ENCODE results near the gene HASPIN. TPM values are rescaled to one million over a fixed set of nuclear protein-coding genes. Genes with fewer than 3 reads are reported as not detected.
"Not testable (repeated sequence)": the region's sequence is repeated elsewhere in the genome, so short reads cannot be mapped to it uniquely, and the experiment has no call there.

The HASPIN gene
- total and polyA plus RNA-seq, 11 donors, result 0.15 to 2.1 (median 0.32) TPM; not detected in 1

DNA sequence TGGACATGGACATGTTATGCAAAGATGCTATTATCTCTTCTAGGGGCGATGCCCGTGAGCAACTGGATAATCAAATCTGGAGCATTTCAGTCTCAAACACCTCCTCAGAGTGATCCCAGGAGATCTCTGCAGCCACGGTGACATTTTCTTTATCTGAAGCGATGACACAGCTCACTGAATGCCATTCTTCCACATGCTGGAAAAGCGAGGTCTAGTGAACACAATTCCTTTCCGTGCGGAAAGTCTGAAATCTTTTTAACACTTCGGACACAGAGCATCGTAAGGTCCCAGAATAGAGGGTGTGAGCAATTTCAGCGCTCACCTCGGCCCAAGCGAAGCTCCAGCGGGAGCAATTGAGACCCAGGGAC lies 531 bp upstream of the HASPIN start:
- Histone ChIP-seq H3K27ac (peak overlapping the region; percentile 52 to 91 (median 88)), H3K4me3 (peak overlapping the region; percentile 65 to 94 (median 78)), H3K36me3 (peaks cover 0 to 36% (median 22%) of the 10 kb centered on the region in 9 donors), H3K27me3 (no peaks in the 10 kb centered on the region), H3K4me1 (peaks cover 6 to 53% (median 19%) of the 10 kb centered on the region in 12 donors), H3K9me3 (no peaks in the 10 kb centered on the region)
- peak in 2 of 4 donors; percentile 14 to 15 for ATAC-seq
- intact Hi-C loops (cut with DNase I), result no loop called here
- 1 to 2% (median 1%) methylated on average over 11 to 13 of the region's 13 CpGs for WGBS, 4 donors
- TF ChIP-seq POLR2A (IDR thresholded peaks at IDR 0.05), result no peak
- TF ChIP-seq, protein P1, sequence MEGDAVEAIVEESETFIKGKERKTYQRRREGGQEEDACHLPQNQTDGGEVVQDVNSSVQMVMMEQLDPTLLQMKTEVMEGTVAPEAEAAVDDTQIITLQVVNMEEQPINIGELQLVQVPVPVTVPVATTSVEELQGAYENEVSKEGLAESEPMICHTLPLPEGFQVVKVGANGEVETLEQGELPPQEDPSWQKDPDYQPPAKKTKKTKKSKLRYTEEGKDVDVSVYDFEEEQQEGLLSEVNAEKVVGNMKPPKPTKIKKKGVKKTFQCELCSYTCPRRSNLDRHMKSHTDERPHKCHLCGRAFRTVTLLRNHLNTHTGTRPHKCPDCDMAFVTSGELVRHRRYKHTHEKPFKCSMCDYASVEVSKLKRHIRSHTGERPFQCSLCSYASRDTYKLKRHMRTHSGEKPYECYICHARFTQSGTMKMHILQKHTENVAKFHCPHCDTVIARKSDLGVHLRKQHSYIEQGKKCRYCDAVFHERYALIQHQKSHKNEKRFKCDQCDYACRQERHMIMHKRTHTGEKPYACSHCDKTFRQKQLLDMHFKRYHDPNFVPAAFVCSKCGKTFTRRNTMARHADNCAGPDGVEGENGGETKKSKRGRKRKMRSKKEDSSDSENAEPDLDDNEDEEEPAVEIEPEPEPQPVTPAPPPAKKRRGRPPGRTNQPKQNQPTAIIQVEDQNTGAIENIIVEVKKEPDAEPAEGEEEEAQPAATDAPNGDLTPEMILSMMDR (IDR thresholded peaks at IDR 0.05), result no peak
- no peak for DNase-seq

DNA sequence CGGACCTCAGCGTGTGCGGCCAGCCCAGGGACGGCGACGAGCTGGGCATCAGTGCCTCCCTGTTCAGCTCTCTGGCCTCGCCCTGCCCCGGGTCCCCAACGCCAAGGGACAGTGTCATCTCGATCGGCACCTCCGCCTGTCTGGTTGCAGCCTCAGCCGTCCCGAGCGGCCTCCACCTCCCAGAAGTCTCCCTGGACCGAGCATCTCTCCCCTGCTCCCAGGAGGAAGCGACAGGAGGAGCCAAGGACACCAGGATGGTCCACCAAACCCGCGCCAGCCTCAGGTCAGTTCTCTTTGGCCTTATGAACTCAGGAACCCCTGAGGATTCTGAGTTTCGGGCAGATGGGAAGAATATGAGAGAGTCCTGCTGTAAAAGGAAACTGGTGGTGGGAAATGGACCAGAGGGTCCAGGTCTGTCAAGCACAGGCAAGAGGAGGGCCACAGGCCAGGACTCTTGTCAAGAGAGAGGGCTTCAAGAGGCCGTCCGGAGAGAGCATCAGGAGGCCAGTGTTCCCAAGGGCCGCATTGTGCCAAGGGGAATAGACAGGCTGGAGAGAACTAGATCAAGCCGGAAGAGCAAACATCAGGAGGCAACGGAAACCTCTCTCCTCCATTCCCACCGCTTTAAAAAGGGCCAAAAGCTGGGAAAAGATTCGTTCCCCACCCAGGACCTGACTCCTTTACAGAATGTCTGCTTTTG lies 825 bp downstream of the HASPIN start:
- Histone ChIP-seq H3K9me3 (no peaks in the 10 kb centered on the region), H3K4me3 (peak overlapping the region; percentile 65 to 94 (median 78)), H3K36me3 (peaks cover 0 to 22% (median 9%) of the 10 kb centered on the region in 9 donors), H3K4me1 (peaks cover 6 to 44% (median 19%) of the 10 kb centered on the region in 12 donors), H3K27me3 (no peaks in the 10 kb centered on the region), H3K27ac (peak overlapping the region in 2 of 12 donors; percentile 87 to 88)
- intact Hi-C loops (cut with DNase I), result loop anchor here in 1 of 10 donors (2.0 kb wide), 1 partner anchor 56 kb away; the partner anchor contains the start of genes EMC6 and TAX1BP3
- TF ChIP-seq, protein P1 (IDR thresholded peaks at IDR 0.05), result no peak
- TF ChIP-seq POLR2A (IDR thresholded peaks at IDR 0.05), result no peak
- no peak for DNase-seq
- WGBS, 4 donors, result 14 to 30% (median 18%) methylated on average over 14 to 27 of the region's 27 CpGs
- ATAC-seq, result peak in 1 of 4 donors; percentile 3

DNA sequence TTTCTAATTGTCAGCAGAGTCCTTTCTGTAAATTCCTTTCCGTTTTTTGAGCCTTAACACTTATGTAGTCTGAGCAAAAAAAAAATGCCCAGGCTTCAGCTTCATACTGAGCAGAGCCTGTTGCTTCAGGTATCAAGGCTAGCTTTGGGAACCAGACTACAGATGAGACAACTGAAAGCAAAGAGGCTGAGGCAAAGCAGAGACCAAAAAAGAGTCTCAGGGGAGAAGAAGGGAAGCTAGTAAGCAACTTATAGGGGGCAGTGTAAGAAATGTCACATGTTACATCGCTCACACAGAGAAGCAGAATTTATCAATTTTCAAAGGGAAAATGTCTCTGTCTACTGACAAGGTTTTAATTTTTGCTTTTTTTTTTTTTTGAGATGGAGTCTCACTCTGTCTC lies 3.3 kb downstream of the HASPIN start:
- H3K9me3 ChIP-seq, result no peaks in the 10 kb centered on the region
- H3K4me3 ChIP-seq, result no peak overlapping the region
- H3K27ac ChIP-seq, result no peak overlapping the region
- intact Hi-C loops (cut with DNase I), result no loop called here
- H3K4me1 ChIP-seq, result peaks cover 6 to 21% (median 15%) of the 10 kb centered on the region in 12 donors
- H3K36me3 ChIP-seq, result no peaks in the 10 kb centered on the region
- no peak for TF ChIP-seq POLR2A (IDR thresholded peaks at IDR 0.05)
- ATAC-seq (no peak), DNase-seq (no peak)
- no peaks in the 10 kb centered on the region for H3K27me3 ChIP-seq
- WGBS, 4 donors, result 35 to 76% (median 63%) methylated on average over 2 of the region's 2 CpGs

DNA sequence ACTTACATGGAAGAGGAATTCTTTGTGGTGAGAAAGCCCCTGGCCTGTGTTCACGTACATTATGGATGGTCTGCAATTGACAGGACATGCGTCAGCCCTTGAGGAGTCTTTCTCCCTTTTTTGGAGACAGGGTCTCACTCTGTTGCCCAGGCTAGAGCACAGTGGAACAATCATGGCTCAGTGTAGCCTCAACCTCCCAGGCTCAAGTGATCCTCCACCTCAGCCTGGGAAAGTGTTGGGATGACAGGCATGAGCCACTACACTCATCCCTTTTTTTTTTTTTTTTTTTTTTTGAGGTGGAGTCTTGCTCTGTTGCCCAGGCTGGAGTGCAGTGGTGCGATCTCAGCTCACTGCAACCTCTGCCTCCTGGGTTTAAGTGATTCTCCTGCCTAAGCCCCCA lies 4.4 kb downstream of the HASPIN start:
- not testable (repeated sequence) for H3K27ac ChIP-seq

DNA sequence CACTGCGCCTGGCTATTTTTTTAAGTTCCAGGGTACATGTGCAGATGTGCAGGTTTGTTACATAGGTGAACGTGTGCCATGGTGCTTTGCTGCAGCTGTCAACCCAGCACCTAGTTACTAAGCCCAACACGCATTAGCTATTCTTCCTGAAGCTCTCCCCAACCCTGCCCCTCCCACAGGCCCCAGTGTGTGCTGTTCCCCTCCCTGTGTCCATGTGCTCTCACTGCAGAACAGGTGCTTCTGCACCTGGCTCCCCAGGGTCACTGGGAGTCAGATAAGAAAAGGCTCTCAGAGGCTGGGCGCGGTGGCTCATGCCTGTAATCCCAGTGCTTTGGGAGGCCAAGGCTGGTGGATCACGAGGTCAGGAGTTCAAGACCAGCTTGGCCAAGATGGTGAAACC lies 6.2 kb downstream of the HASPIN start:
- Histone ChIP-seq H3K27me3 (no peaks in the 10 kb centered on the region), H3K27ac (no peak overlapping the region), H3K36me3 (no peaks in the 10 kb centered on the region), H3K4me3 (no peak overlapping the region), H3K4me1 (peaks cover 0 to 5% (median 0%) of the 10 kb centered on the region in 12 donors), H3K9me3 (no peaks in the 10 kb centered on the region)
- DNase-seq (no peak), ATAC-seq (no peak)
- intact Hi-C loops (cut with DNase I), result loop anchor here in 8 of 10 donors (10.0 kb wide), 6 partner anchors 85 to 345 kb away; partner anchors contain the start of genes NCBP3 (in 4 of the 8) and P2RX1 (in 1 of the 8)
- no peak for TF ChIP-seq POLR2A (IDR thresholded peaks at IDR 0.05)
- TF ChIP-seq, protein P1 (IDR thresholded peaks at IDR 0.05), result no peak
- WGBS, 4 donors, result 82 to 98% (median 91%) methylated on average over 6 of the region's 6 CpGs

More for the DNA sequence above, 4.4 kb downstream of the HASPIN start:
- intact Hi-C loops (cut with DNase I); H3K27me3 ChIP-seq; DNase-seq; H3K4me3 ChIP-seq; H3K9me3 ChIP-seq; ATAC-seq; H3K36me3 ChIP-seq: not testable (repeated sequence)
- 92 to 99% (median 96%) methylated on average over 3 of the region's 3 CpGs for WGBS, 4 donors
- H3K4me1 ChIP-seq, result peaks cover 0 to 12% (median 7%) of the 10 kb centered on the region in 12 donors

Measured in heart left ventricle (tissue), 16 donors.